HepG2 (cell line): ENCODE measurements around the gene TMX2. TPM values are rescaled to one million over a fixed set of nuclear protein-coding genes. Genes with fewer than 3 reads are reported as not detected.

Source experiments
- CBX2 ChIP-seq, 2 experiments: fragments of 200-600 bp in 1 of 2; sonication (generic); formaldehyde crosslinking in 1 of 2; IDR thresholded peaks; 2 replicates each; pipeline versions ENCODE4 v1.7.0 to v1.8.1; 2018 to 2022; ENCODE audit warnings: low read depth in 2 of 2, low read length in 1 of 2, mild to moderate bottlenecking in 1 of 2, missing genetic modification reagents in 1 of 2
- CREB1 ChIP-seq, 2 experiments: fragments of 450-650 bp in 1 of 2; IDR thresholded peaks; 2 replicates each; pipeline ENCODE4 v1.6.1; 2016 to 2017; ENCODE audit warnings: control low read depth in 1 of 2, mild to moderate bottlenecking in 1 of 2, missing compliant biosample characterization in 1 of 2, missing genetic modification characterization in 1 of 2
- DNMT1 ChIP-seq: sonication (generic); formaldehyde crosslinking; IDR thresholded peaks from 2 replicates; pipeline ENCODE4 v1.5.1; 2020; ENCODE audit warnings: mild to moderate bottlenecking, missing genetic modification reagents
- EED ChIP-seq: sonication (generic); formaldehyde crosslinking; IDR thresholded peaks from 2 replicates; pipeline ENCODE4 v1.5.0; 2020; ENCODE audit warnings: mild to moderate bottlenecking, missing genetic modification reagents
- EHMT2 ChIP-seq: fragments of 200-600 bp; sonication (generic); IDR thresholded peaks from 2 replicates; pipeline ENCODE4 v1.7.0; 2017; ENCODE audit warnings: antibody characterized with exemption, low read depth, low read length, borderline replicate concordance
- HMGA1 ChIP-seq: sonication (generic); formaldehyde crosslinking; conservative IDR thresholded peaks from 2 replicates; pipeline ENCODE4 v1.4.0; 2020; ENCODE audit warnings: missing genetic modification reagents
- MATR3 ChIP-seq: sonication (generic); formaldehyde crosslinking; IDR thresholded peaks from 2 replicates; pipeline ENCODE4 v1.4.0; 2020; ENCODE audit warnings: missing genetic modification reagents
- PHF21A ChIP-seq: sonication (generic); formaldehyde crosslinking; IDR thresholded peaks from 2 replicates; pipeline ENCODE4 v1.5.0; 2020; ENCODE audit warnings: mild to moderate bottlenecking, missing genetic modification reagents
- PTBP1 ChIP-seq: fragments of 200-400 bp; formaldehyde crosslinking; IDR thresholded peaks from 2 replicates; pipeline ENCODE4 v1.6.1; 2018; ENCODE audit warnings: low read length, low read depth; ENCODE audit not compliant: poor library complexity, severe bottlenecking
- REXO4 ChIP-seq: sonication (generic); formaldehyde crosslinking; IDR thresholded peaks from 2 replicates; pipeline ENCODE4 v1.8.0; 2022; ENCODE audit warnings: missing genetic modification reagents, mild to moderate bottlenecking, borderline replicate concordance
- SOX6 ChIP-seq, 2 experiments: fragments of 450-650 bp in 1 of 2; sonication (generic) in 1 of 2; formaldehyde crosslinking in 1 of 2; IDR thresholded peaks; 2 replicates each; pipeline versions ENCODE4 v1.4.0 to v1.6.1; 2017 to 2020; ENCODE audit warnings: antibody characterized with exemption in 1 of 2, mild to moderate bottlenecking in 1 of 2, missing genetic modification reagents in 1 of 2
- ZBTB21 ChIP-seq: sonication (generic); formaldehyde crosslinking; IDR thresholded peaks from 2 replicates; pipeline ENCODE4 v1.4.0; 2020; ENCODE audit warnings: missing genetic modification reagents
- ZBTB8A ChIP-seq: sonication (generic); formaldehyde crosslinking; IDR thresholded peaks from 2 replicates; pipeline ENCODE4 v1.4.0; 2020; ENCODE audit warnings: mild to moderate bottlenecking, low read depth, missing genetic modification reagents, borderline replicate concordance
- ZMYM4 ChIP-seq: sonication (generic); formaldehyde crosslinking; IDR thresholded peaks from 2 replicates; pipeline ENCODE4 v1.8.1; 2023; ENCODE audit warnings: mild to moderate bottlenecking, missing genetic modification reagents
- ZNF337 ChIP-seq: sonication (generic); formaldehyde crosslinking; IDR thresholded peaks from 2 replicates; pipeline ENCODE4 v1.5.1; 2020; ENCODE audit warnings: missing genetic modification reagents, low read depth, mild to moderate bottlenecking, borderline replicate concordance
- ZNF563 ChIP-seq: sonication (generic); formaldehyde crosslinking; IDR thresholded peaks from 2 replicates; pipeline ENCODE4 v1.8.0; 2022; ENCODE audit warnings: mild to moderate bottlenecking, moderate library complexity, missing genetic modification reagents
- ZNF839 ChIP-seq: sonication (generic); formaldehyde crosslinking; IDR thresholded peaks from 2 replicates; pipeline ENCODE4 v1.4.0; 2020; ENCODE audit warnings: missing genetic modification reagents, mild to moderate bottlenecking, borderline replicate concordance
- ZSCAN31 ChIP-seq: sonication (generic); formaldehyde crosslinking; IDR thresholded peaks from 2 replicates; pipeline ENCODE4 v1.5.0; 2020; ENCODE audit warnings: low read depth, mild to moderate bottlenecking, missing genetic modification reagents
- polyA plus RNA-seq, 8 experiments: library from polyadenylated mRNA; depleted of rRNA in 3 of 8; stranded (reverse) in 7 of 8; unstranded in 1 of 8; fragments of >200 nt; fragmentation: Illumina TruSeq in 4 of 8; extraction: Trizol in 4 of 8; gene quantifications; 2 replicates each; pipeline versions ENCODE4 v1.2.1 to v1.2.3, GENCODE V29; 2011 to 2016; ENCODE audit warnings: low read depth in 4 of 8, missing spikeins in 1 of 8, mixed read lengths in 1 of 8; ENCODE audit not compliant: insufficient read depth in 1 of 8
- total RNA-seq, 5 experiments: library from RNA; depleted of rRNA; stranded (reverse); fragments of >200 nt; fragmentation: Illumina TruSeq; extraction: Trizol; gene quantifications; 2 replicates each; pipeline ENCODE4 v1.2.3, GENCODE V29; 2016; ENCODE audit warnings: low read depth in 1 of 5
- TF ChIP-seq, protein P1 (sequence below): sonication (generic); formaldehyde crosslinking; IDR thresholded peaks from 2 replicates; pipeline ENCODE4 v1.4.0; 2020; ENCODE audit warnings: missing genetic modification reagents, borderline replicate concordance
- TF ChIP-seq, protein P2 (sequence below): sonication (generic); formaldehyde crosslinking; IDR thresholded peaks from 2 replicates; pipeline ENCODE4 v1.4.0; 2020; ENCODE audit warnings: missing genetic modification reagents, mild to moderate bottlenecking, borderline replicate concordance
- TF ChIP-seq, protein P3 (sequence below): sonication (generic); formaldehyde crosslinking; IDR thresholded peaks from 2 replicates; pipeline ENCODE4 v1.4.0; 2020; ENCODE audit warnings: mild to moderate bottlenecking, missing genetic modification reagents

The TMX2 gene
- total and polyA plus RNA-seq, 2 of the 13 experiments (the other 11 are each of a cell fraction or from before 2014, with no cell fraction given), result 84.5 to 129 TPM

DNA sequence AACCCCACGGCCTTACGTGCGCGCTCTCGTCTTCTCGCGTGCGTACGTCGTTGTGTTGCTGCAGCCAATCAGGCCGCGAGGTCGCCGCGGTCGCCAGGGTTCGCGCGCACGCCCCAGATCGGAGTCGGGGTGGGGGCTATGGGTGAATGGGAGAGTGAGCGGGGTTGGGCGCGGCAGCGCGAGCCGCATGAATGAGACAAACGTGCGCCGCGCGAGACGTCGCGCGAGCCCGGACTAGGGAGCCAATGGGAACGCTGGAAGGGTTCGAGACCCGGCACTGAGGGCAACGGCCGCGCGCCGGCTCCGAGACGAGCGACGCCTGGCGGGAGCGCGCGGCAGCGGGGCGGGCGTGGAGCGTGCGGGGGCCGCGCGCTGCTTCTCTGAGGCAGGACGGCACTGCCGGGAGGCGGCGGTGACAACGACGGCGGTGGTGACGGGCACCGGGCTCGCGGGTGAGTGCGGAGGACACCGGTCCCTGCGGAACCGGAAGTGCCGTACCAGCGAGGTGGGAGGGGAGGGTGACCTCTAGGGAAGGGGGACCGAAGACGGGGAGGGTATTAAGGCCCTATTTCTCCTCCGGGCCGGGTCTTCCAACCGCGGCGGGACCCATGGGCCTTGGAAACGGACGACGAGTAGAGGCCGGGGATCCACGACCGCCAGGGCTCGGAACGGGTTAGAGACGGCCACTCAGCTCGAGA is 44.5 kb upstream of the TMX2 start, which contains the start of gene ZDHHC5 (continued):
- TF ChIP-seq PTBP1, result no peak
- no peak for TF ChIP-seq HMGA1 (CRISPR knock-in tag)
- TF ChIP-seq, protein P1, sequence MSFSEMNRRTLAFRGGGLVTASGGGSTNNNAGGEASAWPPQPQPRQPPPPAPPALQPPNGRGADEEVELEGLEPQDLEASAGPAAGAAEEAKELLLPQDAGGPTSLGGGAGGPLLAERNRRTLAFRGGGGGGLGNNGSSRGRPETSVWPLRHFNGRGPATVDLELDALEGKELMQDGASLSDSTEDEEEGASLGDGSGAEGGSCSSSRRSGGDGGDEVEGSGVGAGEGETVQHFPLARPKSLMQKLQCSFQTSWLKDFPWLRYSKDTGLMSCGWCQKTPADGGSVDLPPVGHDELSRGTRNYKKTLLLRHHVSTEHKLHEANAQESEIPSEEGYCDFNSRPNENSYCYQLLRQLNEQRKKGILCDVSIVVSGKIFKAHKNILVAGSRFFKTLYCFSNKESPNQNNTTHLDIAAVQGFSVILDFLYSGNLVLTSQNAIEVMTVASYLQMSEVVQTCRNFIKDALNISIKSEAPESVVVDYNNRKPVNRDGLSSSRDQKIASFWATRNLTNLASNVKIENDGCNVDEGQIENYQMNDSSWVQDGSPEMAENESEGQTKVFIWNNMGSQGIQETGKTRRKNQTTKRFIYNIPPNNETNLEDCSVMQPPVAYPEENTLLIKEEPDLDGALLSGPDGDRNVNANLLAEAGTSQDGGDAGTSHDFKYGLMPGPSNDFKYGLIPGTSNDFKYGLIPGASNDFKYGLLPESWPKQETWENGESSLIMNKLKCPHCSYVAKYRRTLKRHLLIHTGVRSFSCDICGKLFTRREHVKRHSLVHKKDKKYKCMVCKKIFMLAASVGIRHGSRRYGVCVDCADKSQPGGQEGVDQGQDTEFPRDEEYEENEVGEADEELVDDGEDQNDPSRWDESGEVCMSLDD (CRISPR knock-in tag), result no peak
- peak; percentile 21; the same call in 1 of the 2 replicates for TF ChIP-seq ZNF563 (CRISPR knock-in tag)
- no peak for TF ChIP-seq ZBTB21
- no peak for TF ChIP-seq EHMT2
- no peak for TF ChIP-seq SOX6 (IDR thresholded peaks at IDR 0.05)
- peak; percentile 58 for TF ChIP-seq SOX6 (CRISPR knock-in tag; IDR thresholded peaks at IDR 0.05)
- no peak for TF ChIP-seq REXO4 (CRISPR knock-in tag)
- TF ChIP-seq ZSCAN31 (CRISPR knock-in tag), result peak; percentile 67
- no peak for TF ChIP-seq ZNF337 (CRISPR knock-in tag)
- TF ChIP-seq, protein P2, sequence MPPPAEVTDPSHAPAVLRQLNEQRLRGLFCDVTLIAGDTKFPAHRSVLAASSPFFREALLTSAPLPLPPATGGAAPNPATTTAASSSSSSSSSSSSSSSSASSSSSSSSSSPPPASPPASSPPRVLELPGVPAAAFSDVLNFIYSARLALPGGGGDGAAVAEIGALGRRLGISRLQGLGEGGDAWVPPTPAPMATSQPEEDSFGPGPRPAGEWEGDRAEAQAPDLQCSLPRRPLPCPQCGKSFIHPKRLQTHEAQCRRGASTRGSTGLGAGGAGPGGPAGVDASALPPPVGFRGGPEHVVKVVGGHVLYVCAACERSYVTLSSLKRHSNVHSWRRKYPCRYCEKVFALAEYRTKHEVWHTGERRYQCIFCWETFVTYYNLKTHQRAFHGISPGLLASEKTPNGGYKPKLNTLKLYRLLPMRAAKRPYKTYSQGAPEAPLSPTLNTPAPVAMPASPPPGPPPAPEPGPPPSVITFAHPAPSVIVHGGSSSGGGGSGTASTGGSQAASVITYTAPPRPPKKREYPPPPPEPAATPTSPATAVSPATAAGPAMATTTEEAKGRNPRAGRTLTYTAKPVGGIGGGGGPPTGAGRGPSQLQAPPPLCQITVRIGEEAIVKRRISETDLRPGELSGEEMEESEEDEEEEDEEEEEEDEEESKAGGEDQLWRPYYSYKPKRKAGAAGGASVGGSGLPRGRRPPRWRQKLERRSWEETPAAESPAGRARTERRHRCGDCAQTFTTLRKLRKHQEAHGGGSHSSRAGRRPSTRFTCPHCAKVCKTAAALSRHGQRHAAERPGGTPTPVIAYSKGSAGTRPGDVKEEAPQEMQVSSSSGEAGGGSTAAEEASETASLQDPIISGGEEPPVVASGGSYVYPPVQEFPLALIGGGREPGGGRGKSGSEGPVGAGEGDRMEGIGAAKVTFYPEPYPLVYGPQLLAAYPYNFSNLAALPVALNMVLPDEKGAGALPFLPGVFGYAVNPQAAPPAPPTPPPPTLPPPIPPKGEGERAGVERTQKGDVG (CRISPR knock-in tag), result no peak
- no peak for TF ChIP-seq ZNF839 (CRISPR knock-in tag)
- peak; percentile 85 for TF ChIP-seq PHF21A (CRISPR knock-in tag)
- TF ChIP-seq ZMYM4, result peak; percentile 56
- peak; percentile 78 for TF ChIP-seq CREB1 (IDR thresholded peaks at IDR 0.05)
- peak; percentile 61; the same call in 1 of the 2 replicates for TF ChIP-seq CREB1 (CRISPR knock-in tag; IDR thresholded peaks at IDR 0.05)
- peak; percentile 46; the same call in 1 of the 2 replicates for TF ChIP-seq EED (CRISPR knock-in tag)
- TF ChIP-seq, protein P3, sequence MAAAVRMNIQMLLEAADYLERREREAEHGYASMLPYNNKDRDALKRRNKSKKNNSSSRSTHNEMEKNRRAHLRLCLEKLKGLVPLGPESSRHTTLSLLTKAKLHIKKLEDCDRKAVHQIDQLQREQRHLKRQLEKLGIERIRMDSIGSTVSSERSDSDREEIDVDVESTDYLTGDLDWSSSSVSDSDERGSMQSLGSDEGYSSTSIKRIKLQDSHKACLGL (CRISPR knock-in tag), result peak; percentile 64; the same call in 1 of the 2 replicates
- TF ChIP-seq ZBTB8A (CRISPR knock-in tag), result no peak
- no peak for TF ChIP-seq MATR3 (CRISPR knock-in tag)
- no peak for TF ChIP-seq DNMT1 (CRISPR knock-in tag)
- no peak for TF ChIP-seq CBX2 (IDR thresholded peaks at IDR 0.05; ENCODE audit: low read depth, low read length)
- no peak for TF ChIP-seq CBX2 (CRISPR knock-in tag; IDR thresholded peaks at IDR 0.05; ENCODE audit: low read depth)
